A673 (cell line): ENCODE measurements around the gene DMD. TPM values are rescaled to one million over a fixed set of nuclear protein-coding genes. Genes with fewer than 3 reads are reported as not detected.

Experiments
- BruUV-seq: library from RNA; stranded (reverse); fragments of 400-500 nt; replicated peaks from 2 replicates; lab custom pipeline; 2021; lab: Mats Ljungman, UMichigan
- CTCF ChIA-PET: fragments of 300-600 bp; sonication (Branson Sonifier 250); formaldehyde crosslinking; loops from one replicate; lab custom pipeline; 2022; ENCODE audit warnings: antibody characterized with exemption; lab: Charles Lee
- POLR2A ChIA-PET: fragments of 300-600 bp; sonication (Branson Sonifier 250); formaldehyde crosslinking; loops from one replicate; lab custom pipeline; 2022; ENCODE audit warnings: antibody characterized with exemption; ENCODE audit not compliant: low non-redundant PET; lab: Charles Lee
- DNase-seq: peaks from one replicate; pipeline ENCODE4 v3.0.0-alpha.2; 2015; ENCODE audit warnings: low spot score
- H3K27ac ChIP-seq: fragments of 200-600 bp; sonication (generic); 2 replicates; pipeline ENCODE4 v1.5.1; 2016; ENCODE audit warnings: mixed run types, low read depth, mild to moderate bottlenecking, mixed read lengths, antibody characterized with exemption, low read length; ENCODE audit not compliant: poor library complexity, severe bottlenecking
- H3K27me3 ChIP-seq: fragments of 200-600 bp; sonication (generic); replicated peaks from 2 replicates; pipeline ENCODE4 v1.6.1; 2017; ENCODE audit warnings: mixed run types, low read depth, mild to moderate bottlenecking, mixed read lengths, antibody characterized with exemption, low read length; ENCODE audit not compliant: insufficient read depth, poor library complexity
- H3K36me3 ChIP-seq: fragments of 200-600 bp; sonication (generic); 2 replicates; pipeline ENCODE4 v1.6.1; 2016; ENCODE audit warnings: mixed run types, mild to moderate bottlenecking, mixed read lengths, antibody characterized with exemption, low read length; ENCODE audit not compliant: insufficient read depth, poor library complexity, severe bottlenecking
- H3K4me1 ChIP-seq: fragments of 200-600 bp; sonication (generic); 2 replicates; pipeline ENCODE4 v1.6.1; 2017; ENCODE audit warnings: mixed run types, mild to moderate bottlenecking, mixed read lengths, antibody characterized with exemption, low read length; ENCODE audit not compliant: insufficient read depth, poor library complexity, severe bottlenecking
- H3K4me3 ChIP-seq: fragments of 200-600 bp; sonication (generic); 2 replicates; pipeline ENCODE4 v1.5.1; 2016; ENCODE audit warnings: low read depth, mixed run types, mild to moderate bottlenecking, mixed read lengths, low read length; ENCODE audit not compliant: poor library complexity, severe bottlenecking
- H3K9me3 ChIP-seq: fragments of 200-600 bp; sonication (generic); 2 replicates; pipeline ENCODE4 v1.6.1; 2016; ENCODE audit warnings: mixed run types, low read depth, mild to moderate bottlenecking, mixed read lengths, antibody characterized with exemption, low read length; ENCODE audit not compliant: poor library complexity, severe bottlenecking
- EZH2 ChIP-seq: fragments of 200-600 bp; sonication (generic); IDR thresholded peaks from 2 replicates; pipeline ENCODE4 v1.6.1; 2017; ENCODE audit warnings: borderline replicate concordance, low read depth, mild to moderate bottlenecking, mixed read lengths, antibody characterized with exemption, low read length; ENCODE audit not compliant: poor library complexity, severe bottlenecking
- intact Hi-C: fragments of 100-400 bp; cut with micrococcal nuclease; formaldehyde crosslinking; loops from one replicate; pipeline ENCODE4 v1.10.0; 2022; ENCODE audit not compliant: unreplicated experiment
- total RNA-seq: library from RNA; stranded (reverse); gene quantifications from 2 replicates; pipeline ENCODE4 v1.2.3, GENCODE V29; 2021
- TF ChIP-seq, protein P1 (sequence below): fragments of 300-800, 200-600 bp; sonication (generic); conservative IDR thresholded peaks from 2 replicates; pipeline ENCODE4 v1.5.1; 2017; ENCODE audit warnings: low read depth, mild to moderate bottlenecking, antibody characterized with exemption, low read length, moderate library complexity, mixed read lengths

The DMD gene
- total RNA-seq, 1 experiment from 2014 or later = 5.4 TPM

DNA sequence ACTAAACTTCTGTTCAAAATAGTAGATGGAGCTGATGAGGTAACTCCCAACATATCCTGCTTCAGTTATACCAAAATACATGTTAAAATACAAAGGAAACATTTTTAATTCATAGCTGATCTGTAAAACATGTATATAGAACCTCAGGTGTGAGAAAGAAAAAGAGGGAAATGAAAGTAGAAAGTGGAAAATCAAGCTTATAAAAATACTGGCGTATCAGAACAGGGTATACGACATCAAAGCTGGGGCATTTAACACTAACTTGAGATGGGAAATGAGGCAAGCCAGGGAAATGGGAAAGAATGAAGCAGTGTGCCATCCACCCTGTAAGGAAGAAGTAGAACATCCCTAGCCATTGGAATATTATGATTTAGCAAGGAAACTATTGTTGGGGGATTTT is 767.5 kb downstream of the DMD start:
- no peak for DNase-seq
- TF ChIP-seq, protein P1, sequence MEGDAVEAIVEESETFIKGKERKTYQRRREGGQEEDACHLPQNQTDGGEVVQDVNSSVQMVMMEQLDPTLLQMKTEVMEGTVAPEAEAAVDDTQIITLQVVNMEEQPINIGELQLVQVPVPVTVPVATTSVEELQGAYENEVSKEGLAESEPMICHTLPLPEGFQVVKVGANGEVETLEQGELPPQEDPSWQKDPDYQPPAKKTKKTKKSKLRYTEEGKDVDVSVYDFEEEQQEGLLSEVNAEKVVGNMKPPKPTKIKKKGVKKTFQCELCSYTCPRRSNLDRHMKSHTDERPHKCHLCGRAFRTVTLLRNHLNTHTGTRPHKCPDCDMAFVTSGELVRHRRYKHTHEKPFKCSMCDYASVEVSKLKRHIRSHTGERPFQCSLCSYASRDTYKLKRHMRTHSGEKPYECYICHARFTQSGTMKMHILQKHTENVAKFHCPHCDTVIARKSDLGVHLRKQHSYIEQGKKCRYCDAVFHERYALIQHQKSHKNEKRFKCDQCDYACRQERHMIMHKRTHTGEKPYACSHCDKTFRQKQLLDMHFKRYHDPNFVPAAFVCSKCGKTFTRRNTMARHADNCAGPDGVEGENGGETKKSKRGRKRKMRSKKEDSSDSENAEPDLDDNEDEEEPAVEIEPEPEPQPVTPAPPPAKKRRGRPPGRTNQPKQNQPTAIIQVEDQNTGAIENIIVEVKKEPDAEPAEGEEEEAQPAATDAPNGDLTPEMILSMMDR = no peak
- TF ChIP-seq EZH2 = no peak
- CTCF ChIA-PET = no interaction called here
- Histone ChIP-seq H3K36me3 (no peaks in the 10 kb centered on the region), H3K27ac (no peak overlapping the region), H3K27me3 (peaks cover 5% of the 10 kb centered on the region), H3K4me1 (no peaks in the 10 kb centered on the region), H3K9me3 (no peaks in the 10 kb centered on the region), H3K4me3 (no peak overlapping the region)
- POLR2A ChIA-PET = no interaction called here
- BruUV-seq = no TSS peak
- intact Hi-C loops = no loop called here

DNA sequence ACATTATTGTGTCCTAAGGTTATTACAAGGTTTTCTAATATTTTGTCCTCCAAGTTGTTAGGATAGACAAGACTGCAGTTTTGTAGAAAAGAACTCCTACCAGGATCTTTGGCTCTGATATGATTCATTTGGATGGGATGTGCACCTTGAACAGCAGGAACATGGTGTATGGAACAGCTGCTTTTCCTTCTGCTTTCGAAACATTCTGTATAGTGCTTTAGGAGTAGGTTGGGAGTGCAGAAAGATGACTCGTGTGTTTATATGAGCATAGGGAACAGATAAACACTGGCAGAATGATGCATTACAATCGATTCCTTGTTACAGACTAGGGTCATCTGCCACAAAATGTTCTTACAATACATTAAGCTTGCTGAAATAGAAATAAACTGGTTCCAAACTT is 790.1 kb downstream of the DMD start:
- H3K4me1 ChIP-seq = no peaks in the 10 kb centered on the region
- TF ChIP-seq EZH2 = no peak
- TF ChIP-seq, protein P1 = no peak
- intact Hi-C loops = no loop called here
- no peaks in the 10 kb centered on the region for H3K36me3 ChIP-seq
- DNase-seq = no peak
- ChIA-PET CTCF (no interaction called here), POLR2A (no interaction called here)
- no peaks in the 10 kb centered on the region for H3K9me3 ChIP-seq
- peaks cover 8% of the 10 kb centered on the region for H3K27me3 ChIP-seq
- H3K27ac ChIP-seq = no peak overlapping the region
- BruUV-seq = no TSS peak
- H3K4me3 ChIP-seq = no peak overlapping the region

DNA sequence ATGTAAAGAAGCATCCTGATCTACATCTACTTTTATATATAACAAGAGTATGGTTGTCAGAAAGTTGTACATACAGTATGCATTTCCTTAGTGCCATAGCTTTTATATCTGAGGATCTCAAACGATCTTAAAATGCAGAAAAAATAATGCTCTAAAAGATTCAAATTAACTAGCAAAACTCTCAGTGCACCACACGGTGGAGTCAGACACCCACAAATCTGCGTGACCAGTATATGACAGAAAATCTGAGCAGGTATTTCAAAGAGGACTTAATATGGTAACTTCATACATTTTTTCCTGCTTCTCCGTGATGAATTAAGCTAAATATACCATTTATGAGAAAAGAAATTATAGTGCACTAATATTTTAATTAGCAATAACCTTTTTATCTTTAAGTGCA is 803.0 kb downstream of the DMD start:
- TF ChIP-seq, protein P1 = peak; percentile 32; the same call in 1 of the 2 replicates
- TF ChIP-seq EZH2 = no peak
- Histone ChIP-seq H3K27ac (no peak overlapping the region), H3K4me1 (no peaks in the 10 kb centered on the region), H3K27me3 (no peaks in the 10 kb centered on the region), H3K9me3 (no peaks in the 10 kb centered on the region), H3K36me3 (no peaks in the 10 kb centered on the region), H3K4me3 (no peak overlapping the region)
- DNase-seq = peak; percentile 1
- POLR2A ChIA-PET = no interaction called here
- no TSS peak for BruUV-seq
- intact Hi-C loops = no loop called here
- CTCF ChIA-PET = no interaction called here
